Gastrocnemius medialis (tissue), 4 donors: ENCODE results near the gene LCE1B.

ENCODE experiments used
- CTCF ChIP-seq, 5 experiments: fragments of 450-650 bp in 3 of 5; fragments of 200-600 bp in 2 of 5; sonication (generic) in 2 of 5; IDR thresholded peaks in 4 of 5; conservative IDR thresholded peaks in 1 of 5; 1 replicate in 4 of 5; 2 replicates in 1 of 5; pipeline ENCODE4 v1.5.1; 2016 to 2019; ENCODE audit warnings: antibody characterized with exemption in 5 of 5, mild to moderate bottlenecking in 3 of 5, moderate library complexity in 3 of 5
- POLR2A ChIP-seq, 2 donors: fragments of 450-650 bp; IDR thresholded peaks; one replicate each; pipeline ENCODE4 v1.6.1; 2017; ENCODE audit warnings: antibody characterized with exemption in 2 of 2, mild to moderate bottlenecking in 2 of 2, moderate library complexity in 2 of 2

- no peak for TF ChIP-seq CTCF (IDR thresholded peaks at IDR 0.05 in 4 of 5, conservative IDR thresholded peaks at IDR 0.05 in 1 of 5)
- no peak for TF ChIP-seq POLR2A (IDR thresholded peaks at IDR 0.05)
Measured at GRCh38 chr1:152823294-152823693, 11.5 kb downstream of the LCE1B start.
